Omental fat pad (tissue), 4 donors: ENCODE measurements around the gene PACSIN2. TPM values are rescaled to one million over a fixed set of nuclear protein-coding genes. Genes with fewer than 3 reads are reported as not detected.
"Not testable (repeated sequence)": the region's sequence is repeated elsewhere in the genome, so short reads cannot be mapped to it uniquely, and the experiment has no call there.

ENCODE experiments used
- ATAC-seq: fragments of 150-250 bp; one replicate; pipeline ENCODE4 v1.9.1; 2016; ENCODE audit warnings: mild to moderate bottlenecking, moderate library complexity; ENCODE audit not compliant: low FRiP score
- DNase-seq: peaks from one replicate; pipeline ENCODE4 v3.0.0-alpha.2; 2019; ENCODE audit warnings: low spot score
- CTCF ChIP-seq, 3 donors: fragments of 450-650 bp; IDR thresholded peaks; one replicate each; pipeline ENCODE4 v1.5.1; 2016 to 2017; ENCODE audit warnings: antibody characterized with exemption in 3 of 3, mild to moderate bottlenecking in 3 of 3, moderate library complexity in 2 of 3
- total RNA-seq, 4 donors: library from RNA; depleted of rRNA; stranded (reverse); fragments of >200 nt; gene quantifications; one replicate each; pipeline ENCODE4 v1.1.0, GENCODE V29; 2016

PACSIN2 gene
- total RNA-seq, 4 donors from 2014 or later = 39.0 to 111 (median 51.3) TPM

GRCh38 chr22:42972649-42973535 lies 42.1 kb downstream of the PACSIN2 start:
- ATAC-seq = no peak
- no peak for TF ChIP-seq CTCF (IDR thresholded peaks at IDR 0.05)
- DNase-seq = no peak

DNA sequence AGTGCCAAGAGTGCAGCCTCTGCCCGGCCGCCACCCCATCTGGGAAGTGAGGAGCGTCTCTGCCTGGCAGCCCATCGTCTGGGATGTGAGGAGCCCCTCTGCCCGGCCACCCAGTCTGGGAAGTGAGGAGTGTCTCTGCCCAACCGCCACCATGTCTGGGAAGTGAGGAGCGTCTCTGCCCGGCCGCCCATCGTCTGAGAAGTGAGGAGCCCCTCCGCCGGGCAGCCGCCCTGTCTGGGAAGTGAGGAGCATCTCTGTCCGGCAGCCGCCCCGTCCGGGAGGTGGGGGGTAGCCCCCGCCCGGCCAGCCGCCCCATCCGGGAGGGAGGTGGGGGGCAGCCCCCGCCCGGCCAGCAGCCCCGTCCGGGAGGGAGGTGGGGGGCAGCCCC lies 43.5 kb downstream of the PACSIN2 start:
- ATAC-seq = not testable (repeated sequence)

DNA sequence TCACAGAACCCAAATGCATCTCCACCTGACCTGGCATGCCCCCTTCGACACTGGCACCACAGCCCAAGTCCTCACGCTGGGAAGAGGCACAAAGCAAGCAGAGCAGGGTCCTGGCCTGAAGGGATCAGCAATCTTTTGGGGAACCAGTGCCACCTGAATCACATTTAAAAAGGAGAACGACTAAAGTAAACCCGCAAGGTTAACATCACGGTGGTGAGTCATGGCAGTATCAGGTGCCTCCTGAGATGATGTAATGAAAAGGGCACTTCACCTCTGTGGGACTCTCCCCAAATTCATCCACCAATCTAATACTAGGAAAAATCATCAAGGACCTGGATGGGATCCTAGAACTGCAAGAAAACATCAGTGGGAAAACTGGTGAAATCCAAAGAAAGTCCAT lies 44.9 kb downstream of the PACSIN2 start:
- DNase-seq (no peak), ATAC-seq (peak; percentile 45)
- no peak for TF ChIP-seq CTCF (IDR thresholded peaks at IDR 0.05)

More for the DNA sequence above, 43.5 kb downstream of the PACSIN2 start:
- not testable (repeated sequence) for DNase-seq

DNA sequence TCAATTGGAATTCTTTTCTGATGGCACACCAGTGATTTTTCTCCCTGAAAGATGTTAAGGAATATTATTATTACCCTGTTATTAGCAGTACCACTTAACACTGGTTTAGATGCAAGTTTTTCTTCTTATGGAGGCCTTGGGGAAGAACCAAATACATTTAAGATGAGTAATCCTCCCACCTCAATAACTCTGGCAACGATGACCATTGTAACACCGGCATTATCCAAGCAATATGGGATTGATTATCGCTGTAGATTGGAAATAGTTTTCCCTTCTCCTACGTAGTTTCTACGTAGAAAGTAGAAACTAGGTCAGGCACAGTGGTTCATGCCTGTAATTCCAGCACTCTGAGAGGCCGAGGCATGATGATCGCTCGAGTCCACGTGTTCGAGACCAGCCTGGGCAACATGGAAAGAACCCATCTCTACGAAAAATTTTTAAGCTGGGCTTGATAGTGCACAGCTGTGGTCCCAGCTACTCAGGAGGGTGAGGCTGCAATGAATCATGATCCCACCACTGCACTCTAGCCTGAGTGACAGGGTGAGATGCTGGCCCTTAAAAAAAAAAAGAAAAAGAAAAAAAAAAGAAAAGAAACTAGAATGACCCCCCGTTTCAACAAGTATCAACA lies 45.5 kb downstream of the PACSIN2 start:
- no peak for ATAC-seq
- TF ChIP-seq CTCF (IDR thresholded peaks at IDR 0.05) = no peak

DNA sequence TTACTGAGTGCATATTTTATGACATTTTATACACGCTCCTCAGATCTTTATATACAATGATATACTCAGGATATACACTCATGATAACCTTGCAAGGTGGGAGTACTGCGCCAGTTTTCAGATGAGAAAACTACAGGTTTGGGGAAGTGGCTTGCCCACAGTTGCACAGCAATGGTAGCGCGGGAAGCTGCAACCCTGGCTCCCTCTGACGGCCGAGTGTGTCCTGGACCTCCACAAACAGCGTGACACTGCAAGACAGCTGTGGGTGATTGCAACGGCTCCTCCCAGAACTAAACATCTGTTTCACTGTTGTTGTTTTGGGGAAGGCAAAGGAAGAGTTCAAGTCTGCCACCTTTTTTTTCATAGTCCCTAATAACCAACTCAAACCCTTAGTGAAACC lies 47.0 kb downstream of the PACSIN2 start:
- TF ChIP-seq CTCF (IDR thresholded peaks at IDR 0.05) = no peak
- DNase-seq = no peak

More for the DNA sequence above, 45.5 kb downstream of the PACSIN2 start:
- DNase-seq = no peak

DNA sequence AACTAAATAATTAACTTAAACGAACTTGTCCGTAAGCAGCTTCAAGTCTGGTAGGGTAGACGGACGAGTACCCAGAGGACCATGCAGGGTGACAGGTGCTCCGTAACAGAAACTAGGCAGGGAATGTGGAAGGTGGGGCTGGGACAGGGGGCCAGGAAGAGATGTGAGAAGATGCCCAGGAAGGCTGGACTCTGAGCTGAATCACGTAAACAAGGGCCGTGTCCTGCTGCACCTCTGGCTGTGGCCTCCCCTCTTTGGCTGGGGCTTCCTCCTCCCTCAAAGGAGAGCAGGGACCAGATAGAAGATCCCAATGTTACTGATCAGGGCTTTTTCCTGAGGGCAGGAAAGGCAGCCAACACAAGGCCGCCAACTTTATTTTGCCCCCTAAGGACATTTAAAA lies 47.9 kb downstream of the PACSIN2 start:
- no peak for DNase-seq
- ATAC-seq = no peak
- TF ChIP-seq CTCF (IDR thresholded peaks at IDR 0.05) = no peak

More for the DNA sequence above, 47.0 kb downstream of the PACSIN2 start:
- no peak for ATAC-seq

GRCh38 chr22:42966497-42966896 lies 48.5 kb downstream of the PACSIN2 start:
- no peak for ATAC-seq
- no peak for TF ChIP-seq CTCF (IDR thresholded peaks at IDR 0.05)
- DNase-seq = no peak
